ENCODE measurements around the gene REXO4.

The REXO4 gene, protein sequence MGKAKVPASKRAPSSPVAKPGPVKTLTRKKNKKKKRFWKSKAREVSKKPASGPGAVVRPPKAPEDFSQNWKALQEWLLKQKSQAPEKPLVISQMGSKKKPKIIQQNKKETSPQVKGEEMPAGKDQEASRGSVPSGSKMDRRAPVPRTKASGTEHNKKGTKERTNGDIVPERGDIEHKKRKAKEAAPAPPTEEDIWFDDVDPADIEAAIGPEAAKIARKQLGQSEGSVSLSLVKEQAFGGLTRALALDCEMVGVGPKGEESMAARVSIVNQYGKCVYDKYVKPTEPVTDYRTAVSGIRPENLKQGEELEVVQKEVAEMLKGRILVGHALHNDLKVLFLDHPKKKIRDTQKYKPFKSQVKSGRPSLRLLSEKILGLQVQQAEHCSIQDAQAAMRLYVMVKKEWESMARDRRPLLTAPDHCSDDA

DNA sequence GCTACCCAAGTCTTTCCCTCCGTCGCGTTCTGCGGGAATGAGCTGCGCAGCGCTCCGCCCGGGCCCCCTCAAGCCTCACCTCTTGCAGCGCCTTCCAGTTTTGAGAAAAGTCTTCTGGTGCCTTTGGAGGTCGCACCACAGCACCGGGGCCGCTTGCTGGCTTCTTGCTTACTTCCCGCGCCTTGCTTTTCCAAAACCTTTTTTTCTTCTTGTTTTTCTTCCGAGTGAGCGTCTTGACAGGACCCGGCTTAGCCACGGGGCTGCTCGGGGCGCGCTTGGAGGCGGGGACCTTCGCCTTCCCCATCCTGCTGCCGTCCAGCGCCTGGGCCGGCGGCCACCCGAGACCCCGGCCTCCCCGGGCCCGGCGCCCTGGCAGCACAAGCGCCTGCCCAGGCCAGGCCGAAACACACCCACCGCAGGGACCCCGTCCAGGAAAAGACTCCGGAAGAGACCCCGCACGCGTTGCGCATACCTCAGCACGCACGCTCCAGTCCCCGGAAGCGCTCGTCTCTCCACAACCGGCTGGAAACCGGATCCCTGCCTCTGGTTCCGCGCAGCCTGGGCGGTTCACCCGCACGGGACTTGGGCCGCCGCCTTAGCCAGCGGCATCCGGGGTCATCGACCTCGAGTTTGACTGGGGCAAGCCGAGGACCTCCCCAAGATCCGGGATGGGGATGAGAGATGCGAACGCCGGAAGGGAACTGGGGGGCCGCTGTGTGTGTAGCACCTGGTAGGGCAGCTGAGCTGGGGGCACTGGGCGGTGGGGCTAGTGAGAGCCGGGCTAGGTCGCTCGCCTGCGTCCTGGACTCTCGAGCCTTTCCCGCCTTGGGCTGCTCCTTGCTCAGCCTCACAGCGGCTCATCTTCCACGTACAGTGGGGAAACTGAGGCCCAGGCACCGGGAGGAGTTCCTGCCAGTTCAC lies at the start of gene REXO4:
Gene REXO4 (minus strand): TSS at position 470 of the 921 bp plus-strand sequence. CDS start 166 bp downstream, at position 304.
- DNase-seq (ENCODE audit: low read depth in 1 of 2, low spot score in 1 of 2), result peak; percentile 71 to 90
- no peak for TF ChIP-seq JUND (IDR thresholded peaks at IDR 0.05; ENCODE audit: low read depth)
- in situ Hi-C loops (cut with HindIII; ENCODE audit: low pct_unique_long_range_greater_than_20kb, low sequenced_read_pairs), result no loop called here

DNA sequence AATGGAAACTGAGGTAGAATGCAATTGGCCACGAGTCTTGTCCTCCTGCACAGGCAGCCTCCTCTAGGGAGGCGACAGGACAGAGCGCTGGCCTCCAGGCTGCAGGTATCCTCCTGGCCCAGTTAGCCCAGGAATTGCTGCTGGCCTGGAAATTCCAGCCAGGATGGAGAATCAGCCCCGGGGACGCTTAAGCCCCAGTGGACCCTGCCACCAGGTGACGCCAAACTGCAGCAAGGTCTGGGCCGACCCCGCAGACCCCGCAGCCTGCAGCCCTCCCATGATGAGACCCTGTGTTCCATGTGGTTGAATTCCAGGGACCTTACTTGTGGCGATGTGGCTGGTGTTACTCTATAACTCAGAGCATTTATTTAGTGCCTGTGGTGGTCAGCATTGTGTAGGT lies 49.3 kb upstream of the REXO4 start:
- DNase-seq (ENCODE audit: low read depth in 1 of 2, low spot score in 1 of 2), result no peak
- no peak for TF ChIP-seq JUND (IDR thresholded peaks at IDR 0.05; ENCODE audit: low read depth)
- in situ Hi-C loops (cut with HindIII; ENCODE audit: low pct_unique_long_range_greater_than_20kb, low sequenced_read_pairs), result no loop called here

DNA sequence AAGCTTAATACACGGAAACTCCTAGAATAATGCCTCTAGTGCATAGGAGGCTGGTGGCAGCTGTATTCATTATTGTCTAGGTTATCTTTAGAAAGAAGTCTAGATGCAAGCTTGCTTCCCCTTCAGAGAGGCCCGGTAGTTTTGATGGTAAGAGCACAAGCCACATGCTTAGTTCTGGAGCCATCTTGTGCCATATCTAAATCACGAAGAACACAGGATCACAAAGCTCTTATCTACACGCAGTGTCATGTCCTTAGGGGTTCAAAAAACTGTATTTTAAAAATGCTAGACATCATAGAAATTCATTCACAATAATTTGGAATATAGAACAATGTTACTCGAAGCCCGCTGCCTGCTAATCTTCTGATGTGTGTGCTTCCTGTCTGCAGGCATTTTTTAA lies 48.2 kb upstream of the REXO4 start:
- DNase-seq (ENCODE audit: low read depth in 1 of 2, low spot score in 1 of 2), result no peak
- TF ChIP-seq JUND (IDR thresholded peaks at IDR 0.05; ENCODE audit: low read depth), result no peak
- in situ Hi-C loops (cut with HindIII; ENCODE audit: low pct_unique_long_range_greater_than_20kb, low sequenced_read_pairs), result no loop called here

DNA sequence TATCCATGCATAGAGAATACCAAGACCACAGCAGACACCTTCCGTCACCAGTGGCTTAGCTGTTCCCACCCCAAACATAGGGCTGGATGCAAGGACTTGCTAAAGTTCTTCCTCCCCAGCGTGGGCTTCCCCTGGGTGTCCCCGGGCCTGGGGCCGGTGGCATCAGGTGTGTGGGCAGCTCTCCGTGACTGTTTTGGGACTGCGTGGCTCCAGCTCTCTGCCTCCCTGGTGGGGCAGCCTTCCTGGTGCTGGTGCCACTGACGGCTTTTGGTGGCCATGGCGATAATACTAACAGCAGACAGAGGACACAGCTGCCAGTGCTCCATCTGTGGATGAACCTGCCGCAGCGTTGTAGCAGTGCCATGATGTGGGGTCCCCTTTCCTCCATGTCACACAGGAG lies 46.8 kb upstream of the REXO4 start:
- no peak for TF ChIP-seq JUND (IDR thresholded peaks at IDR 0.05; ENCODE audit: low read depth)
- DNase-seq (ENCODE audit: low read depth in 1 of 2, low spot score in 1 of 2), result no peak
- in situ Hi-C loops (cut with HindIII; ENCODE audit: low pct_unique_long_range_greater_than_20kb, low sequenced_read_pairs), result no loop called here

DNA sequence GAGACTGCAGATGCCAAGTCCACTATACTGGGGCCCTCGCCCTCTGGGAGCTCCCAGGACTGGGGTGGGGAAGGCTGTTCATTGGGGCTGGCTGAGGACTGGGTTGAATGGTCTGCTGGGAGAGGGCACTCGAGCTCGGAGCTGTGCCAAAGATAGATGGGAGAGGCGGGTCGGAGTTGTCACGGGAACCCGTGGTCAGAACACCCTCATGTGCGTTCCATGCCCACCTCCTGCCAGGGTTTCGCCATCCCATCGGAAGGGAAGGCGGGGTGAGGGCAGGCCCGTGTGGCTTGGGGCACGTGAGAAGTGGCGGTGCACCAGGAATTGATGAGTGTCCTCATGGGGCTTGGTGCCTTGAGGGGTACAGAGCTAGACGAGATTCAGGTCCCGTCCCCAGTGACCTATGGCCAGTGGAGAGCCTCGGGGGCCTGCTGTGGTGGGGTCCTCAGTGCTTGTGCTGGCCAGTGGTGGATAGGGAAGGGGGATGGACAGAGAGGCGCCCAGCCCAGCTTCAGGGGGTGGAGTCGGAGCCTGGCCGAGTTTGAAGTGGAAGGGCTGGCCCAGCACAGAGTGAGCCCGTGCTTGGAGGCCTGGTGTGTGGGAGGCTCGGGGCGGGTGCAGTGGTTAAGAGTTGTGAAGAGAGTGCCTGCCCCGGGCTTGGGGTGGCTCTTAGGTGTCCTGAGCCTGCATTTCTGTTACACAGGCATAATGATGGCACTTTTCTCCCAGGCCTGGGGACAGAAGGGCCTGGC lies 46.2 kb upstream of the REXO4 start:
- TF ChIP-seq JUND (IDR thresholded peaks at IDR 0.05; ENCODE audit: low read depth), result no peak
- no peak for DNase-seq (ENCODE audit: low read depth in 1 of 2, low spot score in 1 of 2)
- in situ Hi-C loops (cut with HindIII; ENCODE audit: low pct_unique_long_range_greater_than_20kb, low sequenced_read_pairs), result no loop called here

DNA sequence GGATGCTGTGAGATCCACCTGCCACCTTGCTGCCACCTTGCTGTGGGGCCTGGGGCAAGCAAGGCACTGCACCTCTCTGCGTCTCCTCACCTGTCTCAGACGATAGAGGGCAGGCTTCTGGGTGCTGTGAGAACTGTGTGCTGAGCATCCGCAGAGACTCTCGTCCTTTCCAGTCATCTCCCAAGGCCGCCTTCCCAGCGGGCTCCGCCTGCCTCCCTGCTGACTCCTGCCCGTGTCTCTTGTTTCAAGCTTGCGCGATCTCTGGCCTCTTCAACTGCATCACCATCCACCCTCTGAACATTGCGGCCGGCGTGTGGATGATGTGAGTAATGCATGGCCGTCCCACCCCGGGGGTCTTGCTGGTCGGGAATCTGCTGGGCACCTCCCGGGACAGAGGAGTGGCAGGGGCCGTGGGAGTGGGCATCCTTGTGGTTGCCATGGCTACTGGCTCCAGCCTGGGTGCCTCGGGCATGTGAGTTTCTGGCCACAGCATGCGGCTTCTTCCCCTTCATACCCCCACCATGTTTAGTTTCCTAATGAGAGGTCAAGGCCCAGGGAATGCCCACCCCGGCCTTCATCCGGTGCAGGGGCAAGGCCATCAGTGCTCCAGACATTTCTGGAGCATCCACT lies 45.5 kb upstream of the REXO4 start:
- TF ChIP-seq JUND (IDR thresholded peaks at IDR 0.05; ENCODE audit: low read depth), result no peak
- in situ Hi-C loops (cut with HindIII; ENCODE audit: low pct_unique_long_range_greater_than_20kb, low sequenced_read_pairs), result no loop called here
- DNase-seq (ENCODE audit: low read depth in 1 of 2, low spot score in 1 of 2), result peak; percentile 87 to 90

DNA sequence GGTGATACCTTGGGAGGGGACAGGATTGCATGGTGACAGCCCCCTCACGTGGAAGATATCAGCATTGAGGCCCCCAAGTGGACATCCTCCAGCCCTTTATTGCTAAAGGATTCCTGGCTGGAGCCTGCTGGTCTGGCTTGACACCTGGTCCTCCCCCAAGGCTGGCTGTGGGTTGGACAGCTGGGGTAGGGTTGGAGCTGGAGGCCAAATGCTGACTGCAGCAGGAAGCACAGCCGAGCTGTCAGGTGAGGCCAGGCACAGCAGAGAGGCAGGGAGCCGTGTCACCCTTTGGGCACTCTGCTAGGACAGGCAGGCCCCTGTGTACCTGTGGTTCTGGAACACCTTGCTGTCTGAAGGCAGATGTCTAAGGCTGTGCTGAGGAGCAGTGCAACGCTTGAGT lies 44.2 kb upstream of the REXO4 start:
- peak in 1 of 2 experiments; percentile 72 for DNase-seq (ENCODE audit: low read depth in 1 of 2, low spot score in 1 of 2)
- no peak for TF ChIP-seq JUND (IDR thresholded peaks at IDR 0.05; ENCODE audit: low read depth)
- in situ Hi-C loops (cut with HindIII; ENCODE audit: low pct_unique_long_range_greater_than_20kb, low sequenced_read_pairs), result no loop called here

DNA sequence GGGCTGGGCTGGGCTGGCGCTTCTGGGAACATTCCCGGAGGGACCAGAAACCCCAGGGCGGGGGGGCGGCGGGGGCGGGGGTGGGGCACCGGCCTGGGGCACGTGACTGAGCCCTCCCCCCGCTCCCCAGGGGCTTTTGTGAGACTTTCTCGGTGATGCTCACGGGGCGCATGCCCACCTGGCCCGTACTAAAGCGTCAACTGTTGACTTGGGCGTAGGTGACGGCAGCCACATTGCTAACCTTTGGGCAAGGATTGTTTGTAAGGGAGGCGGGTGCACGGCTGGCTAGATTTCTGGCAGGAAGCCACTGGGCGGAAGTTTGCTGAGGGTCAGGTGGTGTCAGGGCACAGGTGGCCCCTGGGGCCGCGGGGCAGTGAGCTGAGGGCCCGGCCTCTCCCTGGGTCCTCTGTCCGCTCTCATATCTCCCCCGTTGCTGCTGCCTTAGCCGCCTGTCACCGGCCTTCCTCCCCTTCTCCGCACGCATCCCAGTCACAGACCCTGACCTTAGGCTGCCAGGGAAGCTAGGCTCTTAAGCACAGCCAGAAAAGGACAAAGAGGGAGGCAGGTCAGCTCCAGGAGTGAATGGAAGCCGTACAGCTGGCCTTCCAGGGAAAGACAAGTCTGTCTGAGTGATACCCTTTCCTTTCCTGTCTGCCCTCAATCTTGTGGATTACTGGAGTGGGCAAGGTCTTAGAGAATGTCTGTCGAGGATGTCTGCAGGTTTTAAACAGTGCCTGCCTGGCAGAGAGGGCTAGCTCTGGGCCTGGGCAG lies 42.8 kb upstream of the REXO4 start:
- peak; percentile 81 to 87 for DNase-seq (ENCODE audit: low read depth in 1 of 2, low spot score in 1 of 2)
- in situ Hi-C loops (cut with HindIII; ENCODE audit: low pct_unique_long_range_greater_than_20kb, low sequenced_read_pairs), result no loop called here
- no peak for TF ChIP-seq JUND (IDR thresholded peaks at IDR 0.05; ENCODE audit: low read depth)

DNA sequence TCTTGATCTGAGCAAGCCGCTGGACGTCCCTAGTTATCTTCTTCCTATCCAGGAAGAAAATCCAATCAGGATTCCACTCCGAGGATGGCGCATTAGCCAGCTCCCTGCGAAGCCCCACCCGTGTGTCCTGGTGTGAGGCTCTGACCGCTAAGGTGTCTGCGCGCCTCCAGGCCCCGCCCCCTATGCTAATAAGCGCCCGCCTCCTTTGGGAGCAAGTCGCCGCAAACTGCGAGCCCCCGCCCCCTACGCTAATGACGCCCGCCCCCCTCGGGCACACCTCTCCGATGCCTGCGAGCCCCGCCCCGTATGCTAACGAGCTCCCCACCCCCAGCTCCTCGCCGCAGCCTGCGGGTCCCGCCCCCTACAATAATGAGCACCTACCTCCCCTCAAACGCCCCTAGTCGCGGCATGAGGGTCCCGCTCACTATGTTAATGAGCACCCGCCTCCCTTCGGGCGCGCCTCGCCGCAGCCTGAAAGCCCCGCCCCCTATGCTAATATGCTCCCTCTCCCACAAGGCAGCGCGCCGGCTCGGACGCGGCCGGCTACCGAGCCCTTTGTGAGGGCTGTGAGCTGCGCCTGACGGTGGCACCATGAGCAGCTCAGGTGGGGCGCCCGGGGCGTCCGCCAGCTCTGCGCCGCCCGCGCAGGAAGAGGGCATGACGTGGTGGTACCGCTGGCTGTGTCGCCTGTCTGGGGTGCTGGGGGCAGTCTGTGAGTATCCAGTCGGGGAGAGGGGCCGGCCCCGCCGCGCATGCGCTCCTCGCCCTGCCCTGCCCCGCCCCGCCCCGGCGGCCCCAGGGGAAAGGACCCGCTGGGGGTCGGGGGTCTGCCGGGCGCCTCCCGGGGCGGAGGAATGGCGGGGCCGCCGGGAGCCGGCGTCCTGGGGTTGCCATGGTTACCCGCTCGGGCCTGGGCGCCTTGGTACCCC lies 41.9 kb upstream of the REXO4 start, which contains the start of gene CACFD1:
Gene CACFD1 (plus strand): TSS at position 503 of the 929 bp plus-strand sequence. CDS start 89 bp downstream, at position 592.
- peak; percentile 99 to 100 for DNase-seq (ENCODE audit: low read depth in 1 of 2, low spot score in 1 of 2)
- TF ChIP-seq JUND (IDR thresholded peaks at IDR 0.05; ENCODE audit: low read depth), result no peak
- in situ Hi-C loops (cut with HindIII; ENCODE audit: low pct_unique_long_range_greater_than_20kb, low sequenced_read_pairs), result no loop called here

DNA sequence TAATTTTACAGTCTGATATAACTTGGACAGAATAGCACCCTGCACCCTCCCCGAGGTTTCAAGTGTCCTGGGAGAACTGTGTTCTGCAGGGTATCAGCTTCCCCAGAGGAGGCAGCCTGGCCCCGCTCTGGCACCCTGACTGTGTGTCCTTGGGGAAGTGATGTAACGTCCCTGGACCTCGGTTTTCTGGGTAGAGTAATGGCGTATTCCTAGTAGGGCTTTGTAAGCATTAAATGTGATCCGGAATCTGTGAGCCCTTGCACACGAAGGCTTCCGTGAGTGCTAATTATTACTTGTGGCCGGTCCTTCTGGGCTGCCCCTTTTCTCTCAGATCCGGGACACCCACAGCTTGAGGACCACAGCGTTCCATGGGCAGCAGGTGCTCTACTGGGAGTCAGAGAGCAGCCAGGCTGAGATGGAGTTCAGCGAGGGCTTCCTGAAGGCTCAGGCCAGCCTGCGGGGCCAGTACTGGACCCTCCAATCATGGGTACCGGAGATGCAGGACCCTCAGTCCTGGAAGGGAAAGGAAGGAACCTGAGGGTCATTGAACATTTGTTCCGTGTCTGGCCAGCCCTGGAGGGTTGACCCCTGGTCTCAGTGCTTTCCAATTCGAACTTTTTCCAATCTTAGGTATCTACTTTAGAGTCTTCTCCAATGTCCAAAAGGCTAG lies 41.0 kb upstream of the REXO4 start:
- no peak for TF ChIP-seq JUND (IDR thresholded peaks at IDR 0.05; ENCODE audit: low read depth)
- in situ Hi-C loops (cut with HindIII; ENCODE audit: low pct_unique_long_range_greater_than_20kb, low sequenced_read_pairs), result no loop called here
- DNase-seq (ENCODE audit: low read depth in 1 of 2, low spot score in 1 of 2), result no peak
